Stimulated activated CD4-positive, alpha-beta T cell treated with anti-CD3 and anti-CD28 coated beads, TNF-alpha, amount 100 ng/mL, for 24 hours (primary cell): Measurements from ENCODE around the gene TNNI2.
"Not testable (repeated sequence)": the region's sequence is repeated elsewhere in the genome, so short reads cannot be mapped to it uniquely, and the experiment has no call there.

ENCODE experiments used
- DNase-seq, 3 experiments: peaks; one replicate each; pipeline ENCODE4 v3.0.0-alpha.2; 2020; ENCODE audit warnings: low read depth in 3 of 3

Gene TNNI2

DNA sequence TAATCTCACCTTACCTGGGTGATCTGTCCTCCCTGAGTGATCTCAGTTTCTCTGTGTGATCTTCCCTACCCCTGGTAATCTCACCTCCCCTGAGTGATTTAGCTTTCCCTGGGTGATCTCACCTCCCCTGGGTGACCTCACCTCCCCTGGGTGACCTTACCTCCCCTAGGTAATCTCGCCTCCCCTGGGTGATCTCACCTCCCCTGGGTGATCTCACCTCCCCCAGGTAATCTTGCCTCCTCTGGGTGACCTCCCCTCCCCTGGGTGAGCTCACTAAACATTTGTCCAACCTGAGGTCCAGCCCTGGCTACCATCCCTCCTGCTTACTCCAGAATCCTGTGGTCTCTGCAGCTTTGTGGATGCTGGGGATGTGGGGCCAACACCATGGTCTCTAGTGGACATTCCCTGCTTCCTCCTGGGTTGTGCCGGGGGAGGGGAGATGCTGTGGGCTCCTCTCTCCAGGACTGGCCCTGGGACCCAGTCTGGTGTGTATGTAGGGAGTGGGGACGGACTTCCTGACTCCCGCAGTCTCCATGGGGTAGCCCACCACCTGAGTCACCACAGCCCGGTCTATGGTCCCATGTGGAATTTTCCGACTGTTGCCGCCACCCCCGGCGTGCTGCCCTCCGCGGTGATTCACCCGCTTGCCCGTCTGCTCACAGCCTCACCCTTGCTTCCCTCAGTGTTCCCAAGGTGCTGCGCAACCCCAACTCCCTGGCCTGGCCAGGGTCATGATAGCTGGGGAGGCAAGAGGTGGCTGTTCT lies 24.0 kb downstream of the TNNI2 start:
- no peak for DNase-seq

GRCh38 chr11:1863352-1864216 lies 24.8 kb downstream of the TNNI2 start:
- DNase-seq: no peak

DNA sequence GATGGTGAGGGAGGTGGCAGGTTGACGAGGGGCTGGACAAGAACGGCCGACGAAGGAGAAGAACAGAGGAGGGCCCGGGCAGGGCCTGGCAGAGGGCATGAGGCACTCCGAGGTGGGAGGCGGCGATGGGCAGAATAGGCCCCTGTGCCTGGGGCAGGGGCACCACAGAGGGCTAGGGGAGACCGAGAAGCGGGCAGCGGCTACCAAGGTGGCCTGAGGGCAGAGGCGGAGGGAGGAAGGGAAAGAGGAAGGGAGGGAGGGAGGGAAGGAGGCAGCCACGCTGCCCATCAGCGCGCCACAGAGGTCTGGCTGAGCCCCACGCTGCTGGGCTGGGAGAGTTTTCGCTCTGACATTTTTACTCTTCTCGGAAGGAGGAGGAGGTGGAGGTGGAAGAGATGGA lies 25.4 kb downstream of the TNNI2 start:
- DNase-seq: no peak

DNA sequence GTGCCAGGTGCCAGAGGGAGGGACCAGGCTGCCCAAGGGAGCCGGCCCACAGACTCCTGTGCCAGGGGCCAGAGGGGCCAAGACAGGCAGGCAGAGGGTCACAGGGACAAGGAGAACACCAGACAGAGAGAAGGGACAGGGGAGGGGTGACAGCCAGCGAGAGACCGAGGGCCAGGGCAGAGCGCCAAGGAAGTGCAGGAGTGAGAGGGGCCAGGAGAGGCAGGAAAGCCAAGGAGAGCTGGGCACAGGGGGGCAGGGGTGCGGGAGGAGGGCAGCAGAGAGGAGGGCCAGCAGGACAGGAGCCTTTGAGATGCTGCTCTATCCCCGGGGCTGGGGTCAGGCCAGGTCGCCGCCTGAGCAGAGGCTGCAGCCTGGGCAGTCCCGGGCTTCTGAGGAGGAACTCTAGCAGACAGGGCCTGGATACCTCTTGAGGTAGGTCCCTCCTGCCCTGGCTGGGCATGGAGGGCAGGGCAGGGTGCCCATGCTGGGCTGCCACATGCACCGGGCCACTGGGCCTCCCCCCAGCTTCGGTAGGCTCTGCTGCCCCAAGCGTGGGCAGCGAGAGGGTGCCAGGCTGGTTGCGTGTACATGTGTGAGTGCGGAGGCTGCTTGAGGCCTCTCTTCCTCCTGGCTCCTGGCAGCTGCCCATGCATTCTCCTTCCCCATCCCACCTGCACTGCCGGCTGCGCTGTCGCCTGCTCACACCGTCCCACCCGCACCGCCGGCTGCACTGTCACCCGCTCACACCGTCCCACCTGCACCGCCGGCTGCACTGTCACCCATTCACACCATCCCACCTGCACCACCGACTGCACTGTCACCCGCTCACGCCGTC lies 26.3 kb downstream of the TNNI2 start:
- DNase-seq: no peak

DNA sequence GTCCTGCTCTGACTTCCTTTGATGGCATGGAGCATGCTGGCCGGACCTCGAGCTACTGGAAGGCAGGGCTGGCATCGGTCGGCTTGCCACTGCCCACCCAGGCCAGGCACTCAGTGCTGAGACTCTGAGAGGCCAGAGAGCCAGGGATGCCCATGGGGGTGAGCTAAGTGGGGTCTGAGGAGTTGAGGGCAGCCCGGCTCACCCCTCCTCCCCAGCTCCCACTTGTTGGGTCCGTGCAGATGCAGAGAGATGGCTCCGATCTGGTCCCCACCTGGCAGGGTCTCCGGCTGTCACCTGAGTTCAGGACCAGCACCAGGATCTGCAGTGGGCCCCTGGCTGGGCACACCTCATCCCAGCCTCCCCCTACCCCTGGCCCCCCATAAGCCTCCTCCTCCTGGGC lies 27.4 kb downstream of the TNNI2 start:
- DNase-seq: no peak

- no peak for DNase-seq
These were observed 28.0 kb downstream of the TNNI2 start for GRCh38 chr11:1866776-1867175.

DNA sequence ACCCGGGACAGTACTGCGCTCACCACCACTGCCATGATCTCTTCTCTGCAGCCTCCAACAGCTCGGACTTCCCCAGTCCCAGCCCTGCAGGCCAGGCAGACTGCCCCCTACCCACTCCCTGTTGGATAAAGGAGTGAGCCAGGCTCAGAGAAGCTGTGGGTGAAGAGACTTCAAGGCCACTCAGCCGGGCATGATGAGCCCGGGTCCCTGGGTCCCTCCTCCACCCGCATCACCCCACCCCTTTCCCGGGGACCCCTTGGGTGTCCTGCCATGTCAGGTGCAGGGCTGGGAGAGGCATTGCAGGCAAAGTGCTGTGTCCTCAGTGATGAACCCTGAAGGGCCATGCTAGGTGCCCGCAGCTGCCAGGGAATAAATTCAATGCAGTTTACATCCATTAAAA lies 28.6 kb downstream of the TNNI2 start:
- no peak for DNase-seq

DNA sequence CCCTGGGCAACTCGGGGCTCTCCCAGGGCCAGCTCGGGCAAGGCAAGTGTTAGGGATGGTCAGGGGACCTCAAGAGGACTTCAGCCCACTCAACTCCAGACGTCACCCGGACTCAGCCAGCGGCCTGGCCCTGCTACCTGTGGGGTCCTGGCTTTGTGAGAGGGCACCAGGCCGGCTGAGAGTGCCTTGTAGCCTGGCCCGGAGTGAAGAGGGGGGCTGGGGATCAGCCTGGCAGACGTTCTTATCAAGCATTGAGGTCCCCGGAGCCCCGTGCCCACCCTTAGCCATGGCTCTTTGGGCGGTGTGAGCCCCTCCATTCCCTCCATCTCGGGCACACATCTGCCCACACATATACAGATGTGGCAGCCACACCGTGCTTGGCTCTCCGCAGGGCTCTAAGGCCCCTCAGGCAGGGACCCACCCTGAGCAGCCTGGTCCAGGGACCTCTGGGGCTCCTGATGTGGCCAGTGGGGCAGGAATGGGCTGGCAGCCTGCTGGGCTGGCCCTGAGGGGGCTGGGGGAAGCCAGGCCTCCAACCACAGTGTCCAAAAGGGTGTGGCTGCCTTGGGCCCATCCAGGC lies 29.4 kb downstream of the TNNI2 start:
- no peak for DNase-seq

DNA sequence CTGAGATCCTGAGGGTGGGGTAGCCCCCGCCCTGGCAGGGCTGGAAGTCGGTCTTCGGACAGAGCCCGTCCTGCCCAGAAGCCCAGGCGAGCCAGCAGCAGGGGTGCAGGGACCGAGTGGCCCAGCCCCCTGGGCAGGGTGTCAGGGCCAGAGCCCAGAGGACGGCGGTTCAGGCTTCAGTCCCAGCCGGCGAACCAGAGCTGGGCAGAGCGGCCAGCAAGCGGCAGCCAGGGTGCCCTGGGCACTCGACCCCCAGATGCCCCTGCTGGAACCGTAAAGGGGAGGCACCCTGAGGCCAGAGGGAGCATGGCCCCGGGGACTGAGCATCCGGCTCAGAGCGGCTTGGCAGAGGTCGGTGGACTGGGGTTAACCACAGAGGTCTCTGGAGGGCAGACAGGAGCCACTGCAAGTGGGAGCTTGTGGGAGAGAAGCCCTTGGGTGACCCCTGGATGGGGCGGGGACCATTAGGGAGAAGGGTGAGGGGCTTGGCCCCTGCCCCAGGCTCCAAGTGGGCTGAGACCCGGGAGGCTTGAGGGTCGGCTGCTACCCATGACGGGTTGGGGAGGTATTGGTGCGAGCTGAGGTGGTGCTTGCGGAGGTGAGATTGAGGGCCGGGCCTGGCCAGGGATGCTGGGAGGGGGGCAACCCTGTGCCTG lies 30.0 kb downstream of the TNNI2 start:
- no peak for DNase-seq

DNA sequence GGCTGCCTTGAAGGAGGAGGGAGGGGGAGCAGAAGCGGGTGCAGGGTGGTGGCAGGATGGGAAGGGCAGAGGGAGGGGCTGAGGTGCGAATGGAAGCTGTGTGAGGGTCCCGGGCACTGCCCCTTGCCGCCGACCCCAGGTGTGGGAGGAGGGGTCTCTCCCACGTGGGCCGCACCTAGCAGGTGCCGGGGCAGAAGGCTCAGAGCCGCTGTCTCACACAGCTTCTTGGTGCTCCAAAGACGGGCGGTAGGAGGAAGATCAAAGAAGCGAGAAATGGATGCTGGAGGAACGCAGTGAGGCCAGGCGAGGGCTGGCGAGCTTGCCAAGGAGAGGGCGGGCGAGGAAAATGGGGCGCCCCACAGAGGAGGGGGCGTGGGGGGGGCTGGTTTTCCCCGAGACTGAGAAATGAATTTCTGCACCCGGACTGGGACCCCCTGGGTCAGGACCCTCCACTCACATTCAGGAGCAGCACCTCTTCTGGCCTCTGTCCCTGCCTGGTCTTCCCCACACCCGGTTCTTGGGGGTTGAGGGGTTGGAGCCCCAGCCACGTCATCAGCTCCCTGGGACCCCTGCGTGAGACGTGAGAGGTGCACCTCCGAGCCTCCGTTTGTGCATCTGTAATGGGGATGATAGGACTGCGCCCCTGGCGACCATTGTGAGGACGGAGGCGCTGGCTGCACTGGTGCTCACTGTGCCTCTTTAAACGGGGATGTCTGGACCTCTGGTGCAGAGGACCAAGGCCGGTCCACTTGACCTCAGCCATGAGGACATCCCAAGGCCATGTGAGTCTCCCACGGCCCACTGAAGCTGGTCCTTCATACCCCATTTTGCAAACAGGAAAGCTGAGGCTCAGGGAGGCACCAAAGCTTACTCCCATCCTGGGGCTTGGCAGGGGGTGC lies 30.9 kb downstream of the TNNI2 start:
- no peak for DNase-seq

- no peak for DNase-seq
These were observed 31.5 kb downstream of the TNNI2 start for GRCh38 chr11:1870326-1870696.

GRCh38 chr11:1870721-1871466 lies 32.1 kb downstream of the TNNI2 start:
- peak in 1 of 3 experiments; percentile 29 for DNase-seq

- DNase-seq: no peak
These were observed 32.8 kb downstream of the TNNI2 start for GRCh38 chr11:1871531-1871930.

DNA sequence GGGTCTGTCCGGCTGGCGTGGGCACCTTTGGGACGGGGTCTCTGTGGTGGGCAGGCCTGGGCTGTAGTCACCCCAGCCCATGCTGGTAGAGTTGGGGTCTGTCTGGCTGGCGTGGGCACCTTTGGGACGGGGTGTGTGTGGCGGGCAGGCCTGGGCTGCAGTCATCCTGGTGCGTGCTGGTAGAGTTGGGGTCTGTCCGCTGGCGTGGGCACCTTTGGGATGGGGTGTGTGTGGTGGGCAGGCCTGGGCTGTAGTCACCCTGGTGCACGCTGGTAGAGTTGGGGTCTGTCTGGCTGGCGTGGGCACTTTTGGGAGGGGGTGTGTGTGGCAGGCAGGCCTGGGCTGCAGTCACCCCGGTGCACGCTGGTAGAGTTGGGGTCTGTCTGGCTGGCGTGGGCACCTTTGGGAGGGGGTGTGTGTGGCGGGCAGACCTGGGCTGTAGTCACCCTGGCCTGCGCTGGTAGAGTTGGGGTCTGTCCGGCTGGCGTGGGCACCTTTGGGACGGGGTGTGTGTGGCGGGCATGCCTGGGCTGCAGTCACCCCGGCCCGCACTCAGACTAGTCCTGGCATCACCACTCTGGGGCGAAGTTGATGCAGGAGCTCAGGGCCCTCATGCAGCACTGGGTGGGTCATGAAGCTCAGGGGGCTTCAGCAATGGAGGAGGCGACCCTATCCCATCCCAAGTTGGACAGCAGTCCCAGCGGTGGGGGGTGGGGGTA lies 33.6 kb downstream of the TNNI2 start:
- DNase-seq: no peak

- no peak for DNase-seq
These were observed 34.4 kb downstream of the TNNI2 start for GRCh38 chr11:1873048-1873812.

DNA sequence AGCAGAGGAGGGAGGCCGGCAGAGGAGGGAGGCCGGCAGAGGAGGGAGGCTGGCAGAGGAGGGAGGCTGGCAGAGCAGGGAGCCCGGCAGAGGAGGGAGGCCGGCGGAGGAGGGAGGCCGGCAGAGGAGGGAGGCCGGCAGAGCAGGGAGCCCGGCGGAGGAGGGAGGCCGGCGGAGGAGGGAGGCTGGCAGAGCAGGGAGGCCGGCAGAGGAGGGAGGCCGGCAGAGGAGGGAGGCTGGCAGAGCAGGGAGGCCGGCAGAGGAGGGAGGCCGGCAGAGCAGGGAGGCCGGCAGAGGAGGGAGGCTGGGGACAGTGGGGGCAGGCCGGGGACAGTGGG lies 35.0 kb downstream of the TNNI2 start:
- not testable (repeated sequence) for DNase-seq

DNA sequence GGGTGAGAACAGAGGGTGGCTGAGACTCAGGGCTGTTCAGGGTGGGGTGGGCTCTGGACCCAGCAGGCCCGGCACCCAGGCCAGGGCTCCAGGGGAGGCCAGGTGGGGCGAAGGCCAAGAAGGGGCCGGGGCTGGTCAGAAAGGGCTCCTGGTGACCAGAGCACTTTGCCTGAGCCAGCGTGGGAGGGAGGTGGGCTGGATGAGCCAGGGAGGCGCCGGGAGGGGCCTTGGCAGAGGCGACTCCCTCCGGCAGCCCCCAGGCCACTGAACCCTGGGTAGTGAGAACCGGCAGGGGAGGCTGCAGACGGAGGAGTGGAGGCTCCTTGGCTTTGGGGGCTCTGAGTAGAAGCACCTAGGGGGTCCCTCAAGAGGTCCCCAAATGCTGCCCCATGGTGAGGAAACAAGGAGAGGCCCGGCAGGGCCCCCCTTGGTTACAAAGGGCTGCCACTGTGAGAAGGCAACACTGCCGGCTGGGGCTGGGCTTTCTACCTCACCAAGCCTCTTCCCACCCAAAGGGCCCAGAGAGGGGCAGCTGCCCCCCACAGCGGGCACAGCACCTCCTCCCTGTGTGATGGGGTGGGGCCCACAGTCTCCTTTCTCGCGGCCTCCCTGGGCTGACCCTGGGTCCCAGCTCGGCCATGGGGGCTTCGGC lies 35.8 kb downstream of the TNNI2 start:
- DNase-seq: not testable (repeated sequence)
